HEK293T (cell line): ENCODE results near the gene FANCI.

Experiments used
- BHLHE40 ChIP-seq: fragments of 450-650 bp; IDR thresholded peaks from 2 replicates; pipeline ENCODE4 v1.6.1; 2016; ENCODE audit warnings: mild to moderate bottlenecking, moderate library complexity, borderline replicate concordance
- ELF4 ChIP-seq: fragments of 450-650 bp; IDR thresholded peaks from 2 replicates; pipeline ENCODE4 v1.6.1; 2017; ENCODE audit warnings: antibody characterized with exemption
- FOXA1 ChIP-seq: fragments of 450-650 bp; IDR thresholded peaks from 2 replicates; pipeline ENCODE4 v1.6.1; 2016; ENCODE audit warnings: mild to moderate bottlenecking
- FOXK2 ChIP-seq: fragments of 450-650 bp; IDR thresholded peaks from 2 replicates; pipeline ENCODE4 v1.6.1; 2016; ENCODE audit warnings: mild to moderate bottlenecking
- SP1 ChIP-seq: fragments of 450-650 bp; IDR thresholded peaks from 2 replicates; pipeline ENCODE4 v1.6.1; 2017
- TARDBP ChIP-seq: fragments of 450-650 bp; IDR thresholded peaks from 2 replicates; pipeline ENCODE4 v1.6.1; 2016
- ZNF384 ChIP-seq: fragments of 450-650 bp; IDR thresholded peaks from 2 replicates; pipeline ENCODE4 v1.6.1; 2016

- no peak for TF ChIP-seq BHLHE40
- TF ChIP-seq FOXA1: no peak
- TF ChIP-seq TARDBP: no peak
- no peak for TF ChIP-seq SP1
- TF ChIP-seq FOXK2: no peak
- TF ChIP-seq ELF4: no peak
- no peak for TF ChIP-seq ZNF384
These were observed 82.5 kb downstream of the FANCI start for GRCh38 chr15:89326316-89326715.
